Cardiac muscle cell (in vitro differentiated cells and primary cell): ENCODE data around the gene PCDHGC5. TPM values are rescaled to one million over a fixed set of nuclear protein-coding genes. Genes with fewer than 3 reads are reported as not detected.

Source experiments
- DNase-seq, 2 donors: peaks; one replicate each; pipeline versions ENCODE4 v3.0.0 to v3.0.0-alpha.2; 2010 to 2017; ENCODE audit warnings: low read depth in 1 of 2, low spot score in 1 of 2
- H3K27ac ChIP-seq: fragments of 200-600 bp; sonication (generic); 2 replicates; pipeline ENCODE4 v1.5.1; 2016
- H3K27me3 ChIP-seq: fragments of 200-600 bp; sonication (generic); 2 replicates; pipeline ENCODE4 v1.6.0; 2016; ENCODE audit warnings: control low read depth
- H3K36me3 ChIP-seq: fragments of 200-600 bp; sonication (generic); 2 replicates; pipeline ENCODE4 v1.5.1; 2016; ENCODE audit warnings: control low read depth
- H3K4me1 ChIP-seq: fragments of 200-600 bp; sonication (generic); 2 replicates; pipeline ENCODE4 v1.8.1; 2017; ENCODE audit warnings: low read depth, mild to moderate bottlenecking, mixed run types
- H3K4me3 ChIP-seq: fragments of 200-600 bp; sonication (generic); 2 replicates; pipeline ENCODE4 v1.5.1; 2016; ENCODE audit warnings: mild to moderate bottlenecking
- H3K9me3 ChIP-seq: fragments of 200-600 bp; sonication (generic); 2 replicates; pipeline ENCODE4 v1.5.1; 2017; ENCODE audit warnings: low read depth, mild to moderate bottlenecking, control low read depth
- CTCF ChIP-seq: IDR thresholded peaks from 2 replicates; pipeline ENCODE4 v1.5.1; 2012; ENCODE audit warnings: low read depth, mild to moderate bottlenecking, low read length
- polyA plus RNA-seq: library from polyadenylated mRNA; unstranded; fragments of >200 nt; fragmentation: Nextera tagmentation; extraction: Ambion mirVana; gene quantifications from 2 replicates; pipeline ENCODE4 v1.2.1, GENCODE V29; 2016
- total RNA-seq: library from RNA; depleted of rRNA; stranded (reverse); fragments of >200 nt; gene quantifications from 2 replicates; pipeline ENCODE4 v1.2.3, GENCODE V29; 2016

PCDHGC5 gene
- total and polyA plus RNA-seq, 2 experiments from 2014 or later: 2.2 TPM; not detected in 1

- H3K27me3 ChIP-seq: peaks cover 15% of the 10 kb centered on the region
- H3K36me3 ChIP-seq: no peaks in the 10 kb centered on the region
- TF ChIP-seq CTCF: no peak
- H3K27ac ChIP-seq: no peak overlapping the region
- no peak for DNase-seq
- no peaks in the 10 kb centered on the region for H3K4me1 ChIP-seq
- no peak overlapping the region for H3K4me3 ChIP-seq
- H3K9me3 ChIP-seq: no peaks in the 10 kb centered on the region
Observed at GRCh38 chr5:141486091-141486490, 2.8 kb upstream of the PCDHGC5 start.

DNA sequence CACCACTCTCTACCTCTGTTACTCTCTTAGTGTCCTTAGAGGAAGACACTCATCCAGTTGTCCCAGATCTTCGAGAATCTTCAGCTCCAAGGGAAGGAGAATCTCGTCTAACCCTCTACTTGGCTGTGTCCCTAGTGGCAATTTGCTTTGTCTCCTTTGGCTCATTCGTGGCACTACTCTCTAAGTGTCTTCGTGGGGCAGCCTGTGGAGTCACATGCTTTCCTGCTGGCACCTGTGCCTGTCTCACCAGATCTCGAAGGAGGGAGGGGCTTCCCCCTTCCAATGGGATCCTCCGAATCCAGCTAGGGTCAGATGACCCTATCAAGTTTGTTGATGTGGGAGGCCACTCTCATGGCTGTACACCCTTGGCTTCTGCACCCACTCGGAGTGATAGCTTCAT, 1.8 kb upstream of the PCDHGC5 start:
- H3K27ac ChIP-seq: no peak overlapping the region
- no peaks in the 10 kb centered on the region for H3K4me1 ChIP-seq
- DNase-seq: no peak
- peaks cover 25% of the 10 kb centered on the region for H3K27me3 ChIP-seq
- no peaks in the 10 kb centered on the region for H3K36me3 ChIP-seq
- no peak for TF ChIP-seq CTCF
- H3K4me3 ChIP-seq: no peak overlapping the region
- no peaks in the 10 kb centered on the region for H3K9me3 ChIP-seq

DNA sequence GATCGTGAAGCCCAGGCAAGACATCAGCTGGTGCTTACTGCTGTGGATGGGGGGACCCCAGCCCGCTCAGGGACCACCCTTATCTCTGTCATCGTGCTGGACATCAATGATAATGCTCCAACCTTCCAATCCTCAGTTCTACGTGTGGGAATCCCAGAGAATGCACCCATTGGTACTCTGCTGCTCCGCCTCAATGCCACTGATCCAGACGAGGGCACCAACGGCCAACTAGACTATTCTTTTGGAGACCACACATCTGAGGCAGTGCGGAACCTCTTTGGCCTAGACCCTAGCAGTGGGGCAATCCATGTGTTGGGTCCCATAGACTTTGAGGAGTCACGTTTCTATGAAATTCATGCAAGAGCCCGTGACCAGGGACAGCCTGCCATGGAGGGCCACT, 960 bp downstream of the PCDHGC5 start:
- TF ChIP-seq CTCF: no peak
- Histone ChIP-seq H3K27ac (no peak overlapping the region), H3K27me3 (peaks cover 38% of the 10 kb centered on the region), H3K4me3 (no peak overlapping the region), H3K4me1 (peaks cover 3% of the 10 kb centered on the region), H3K36me3 (no peaks in the 10 kb centered on the region), H3K9me3 (no peaks in the 10 kb centered on the region)
- no peak for DNase-seq

DNA sequence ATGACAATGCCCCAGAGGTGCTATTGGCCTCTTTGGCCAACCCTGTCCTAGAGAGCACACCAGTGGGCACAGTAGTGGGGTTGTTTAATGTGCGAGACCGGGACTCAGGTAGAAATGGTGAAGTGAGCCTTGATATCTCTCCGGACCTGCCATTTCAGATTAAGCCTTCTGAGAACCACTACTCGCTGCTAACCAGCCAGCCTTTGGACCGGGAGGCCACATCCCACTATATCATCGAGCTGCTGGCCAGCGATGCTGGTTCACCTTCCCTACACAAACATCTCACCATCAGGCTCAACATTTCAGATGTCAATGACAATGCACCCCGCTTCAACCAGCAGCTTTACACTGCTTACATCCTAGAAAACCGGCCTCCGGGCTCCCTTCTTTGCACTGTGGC, 1.4 kb downstream of the PCDHGC5 start:
- no peak overlapping the region for H3K4me3 ChIP-seq
- peaks cover 7% of the 10 kb centered on the region for H3K4me1 ChIP-seq
- no peaks in the 10 kb centered on the region for H3K36me3 ChIP-seq
- H3K27ac ChIP-seq: no peak overlapping the region
- no peak for TF ChIP-seq CTCF
- peaks cover 38% of the 10 kb centered on the region for H3K27me3 ChIP-seq
- no peaks in the 10 kb centered on the region for H3K9me3 ChIP-seq
- DNase-seq: no peak

DNA sequence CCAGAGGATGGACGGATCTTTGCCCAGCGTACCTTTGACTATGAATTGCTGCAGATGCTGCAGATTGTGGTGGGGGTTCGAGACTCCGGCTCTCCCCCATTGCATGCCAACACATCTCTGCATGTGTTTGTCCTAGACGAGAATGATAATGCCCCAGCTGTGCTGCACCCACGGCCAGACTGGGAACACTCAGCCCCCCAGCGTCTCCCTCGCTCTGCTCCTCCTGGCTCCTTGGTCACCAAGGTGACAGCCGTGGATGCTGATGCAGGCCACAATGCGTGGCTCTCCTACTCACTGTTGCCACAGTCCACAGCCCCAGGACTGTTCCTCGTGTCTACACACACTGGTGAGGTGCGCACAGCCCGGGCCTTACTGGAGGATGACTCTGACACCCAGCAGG, 1.9 kb downstream of the PCDHGC5 start:
- no peak for DNase-seq
- no peak for TF ChIP-seq CTCF
- Histone ChIP-seq H3K4me1 (peaks cover 7% of the 10 kb centered on the region), H3K9me3 (no peaks in the 10 kb centered on the region), H3K27ac (no peak overlapping the region), H3K36me3 (no peaks in the 10 kb centered on the region), H3K27me3 (peaks cover 38% of the 10 kb centered on the region), H3K4me3 (no peak overlapping the region)
